ENCODE results near the gene P2RX3.

- no peak for TF ChIP-seq CTCF (IDR thresholded peaks at IDR 0.05)
- no peak for TF ChIP-seq POLR2A (IDR thresholded peaks at IDR 0.05)
Measured at GRCh38 chr11:57313071-57313787, 24.9 kb upstream of the P2RX3 start.

Measured in prostate gland (tissue), 2 donors.